HEK293 (cell line): ENCODE measurements around the gene ZNF22.

Experiments
- CTCF ChIA-PET: fragments of 350-600 bp; formaldehyde crosslinking; extraction: SDS; loops from one replicate; lab custom pipeline; 2021; ENCODE audit warnings: antibody characterized with exemption; lab: Yijun Ruan, JAX
- POLR2A ChIA-PET: fragments of 300-600 bp; formaldehyde crosslinking; extraction: SDS; loops from one replicate; lab custom pipeline; 2020; ENCODE audit warnings: antibody characterized with exemption, inconsistent platforms; lab: Yijun Ruan, JAX
- H3K27ac ChIP-seq: fragments of 200-500 bp; sonication (Bioruptor generic); 2 replicates; pipeline ENCODE4 v1.5.1; 2014; ENCODE audit warnings: low read depth, low read length, control low read depth, inconsistent platforms; ENCODE audit errors: extremely low read depth
- H3K36me3 ChIP-seq, 2 experiments: fragments of 200-500 bp in 1 of 2; sonication (Bioruptor generic) in 1 of 2; 1 replicate in 1 of 2; 2 replicates in 1 of 2; pipeline ENCODE4 v1.5.1; 2014 to 2017; ENCODE audit warnings: inconsistent platforms in 2 of 2, low read length in 2 of 2; ENCODE audit not compliant: control insufficient read depth in 2 of 2, insufficient read depth in 1 of 2
- H3K4me1 ChIP-seq: fragments of 200-500 bp; sonication (Bioruptor generic); 2 replicates; pipeline ENCODE4 v1.5.1; 2014; ENCODE audit warnings: mild to moderate bottlenecking, low read length, inconsistent platforms; ENCODE audit not compliant: control insufficient read depth, insufficient read depth
- H3K4me3 ChIP-seq: 2 replicates; pipeline ENCODE4 v1.5.1; 2011; ENCODE audit warnings: low read depth, mild to moderate bottlenecking, control low read depth, low read length, moderate library complexity
- H3K9me3 ChIP-seq: fragments of 200-500 bp; sonication (Bioruptor generic); 2 replicates; pipeline ENCODE4 v1.5.1; 2014; ENCODE audit warnings: low read depth, low read length, inconsistent platforms; ENCODE audit not compliant: control insufficient read depth, insufficient read depth
- BCL11B ChIP-seq: fragments of 450-650 bp; formaldehyde crosslinking; IDR thresholded peaks from 2 replicates; pipeline ENCODE4 v1.5.1; 2016; ENCODE audit warnings: low read depth, missing biosample characterization, missing genetic modification characterization
- GLIS1 ChIP-seq: fragments of 450-650 bp; formaldehyde crosslinking; IDR thresholded peaks from 2 replicates; pipeline ENCODE4 v1.5.1; 2016; ENCODE audit warnings: missing biosample characterization, missing genetic modification characterization
- KLF1 ChIP-seq: fragments of 450-650 bp; formaldehyde crosslinking; IDR thresholded peaks from 2 replicates; pipeline ENCODE4 v1.5.1; 2016; ENCODE audit warnings: missing biosample characterization, missing genetic modification characterization
- PRDM1 ChIP-seq: fragments of 450-650 bp; formaldehyde crosslinking; IDR thresholded peaks from 2 replicates; pipeline ENCODE4; 2016; ENCODE audit warnings: missing biosample characterization, missing genetic modification characterization
- SP7 ChIP-seq: fragments of 450-650 bp; formaldehyde crosslinking; IDR thresholded peaks from 2 replicates; pipeline ENCODE4 v1.5.1; 2016; ENCODE audit warnings: missing biosample characterization, missing genetic modification characterization
- ZBTB1 ChIP-seq: fragments of 450-650 bp; formaldehyde crosslinking; IDR thresholded peaks from 2 replicates; pipeline ENCODE4 v1.5.1; 2016; ENCODE audit warnings: missing biosample characterization, missing genetic modification characterization
- ZBTB8A ChIP-seq: fragments of 450-650 bp; formaldehyde crosslinking; IDR thresholded peaks from 2 replicates; pipeline ENCODE4 v1.5.1; 2016; ENCODE audit warnings: missing biosample characterization, missing genetic modification characterization
- ZFP37 ChIP-seq: fragments of 450-650 bp; formaldehyde crosslinking; IDR thresholded peaks from 2 replicates; pipeline ENCODE4 v1.5.1; 2016; ENCODE audit warnings: missing biosample characterization, missing genetic modification characterization
- ZNF121 ChIP-seq: fragments of 450-650 bp; formaldehyde crosslinking; IDR thresholded peaks from 2 replicates; pipeline ENCODE4 v1.5.1; 2016; ENCODE audit warnings: missing biosample characterization, missing genetic modification characterization
- ZNF16 ChIP-seq: fragments of 450-650 bp; formaldehyde crosslinking; IDR thresholded peaks from 2 replicates; pipeline ENCODE4 v1.5.1; 2016; ENCODE audit warnings: low read depth, missing biosample characterization, missing genetic modification characterization
- ZNF174 ChIP-seq: fragments of 450-650 bp; formaldehyde crosslinking; IDR thresholded peaks from 2 replicates; pipeline ENCODE4 v1.5.0; 2017; ENCODE audit warnings: missing biosample characterization, mild to moderate bottlenecking, missing genetic modification characterization
- ZNF184 ChIP-seq: fragments of 450-650 bp; IDR thresholded peaks from 2 replicates; pipeline ENCODE4 v1.5.1; 2018; ENCODE audit warnings: missing biosample characterization, mild to moderate bottlenecking, missing genetic modification characterization
- ZNF2 ChIP-seq: fragments of 450-650 bp; formaldehyde crosslinking; IDR thresholded peaks from 2 replicates; pipeline ENCODE4 v1.5.1; 2016; ENCODE audit warnings: missing biosample characterization, missing genetic modification characterization
- ZNF239 ChIP-seq: fragments of 450-650 bp; formaldehyde crosslinking; IDR thresholded peaks from 2 replicates; pipeline ENCODE4 v1.5.1; 2016; ENCODE audit warnings: missing biosample characterization, missing genetic modification characterization
- ZNF341 ChIP-seq: fragments of 450-650 bp; formaldehyde crosslinking; IDR thresholded peaks from 2 replicates; pipeline ENCODE4; 2016; ENCODE audit warnings: low read depth, missing biosample characterization, missing genetic modification characterization
- ZNF404 ChIP-seq: fragments of 450-650 bp; formaldehyde crosslinking; IDR thresholded peaks from 2 replicates; pipeline ENCODE4 v1.5.1; 2017; ENCODE audit warnings: missing biosample characterization, missing genetic modification characterization
- ZNF473 ChIP-seq: fragments of 450-650 bp; formaldehyde crosslinking; IDR thresholded peaks from 2 replicates; pipeline ENCODE4 v1.5.1; 2017; ENCODE audit warnings: missing biosample characterization, missing genetic modification characterization
- ZNF48 ChIP-seq: fragments of 450-650 bp; formaldehyde crosslinking; IDR thresholded peaks from 2 replicates; pipeline ENCODE4 v1.5.1; 2016; ENCODE audit warnings: missing biosample characterization, missing genetic modification characterization
- ZNF549 ChIP-seq: fragments of 450-650 bp; IDR thresholded peaks from 2 replicates; pipeline ENCODE4 v1.5.1; 2018; ENCODE audit warnings: missing biosample characterization, missing genetic modification characterization, mild to moderate bottlenecking, inconsistent platforms, moderate library complexity
- ZNF561 ChIP-seq: fragments of 450-650 bp; IDR thresholded peaks from 2 replicates; pipeline ENCODE4 v1.5.1; 2018; ENCODE audit warnings: missing biosample characterization, missing genetic modification characterization, borderline replicate concordance
- ZNF658 ChIP-seq: fragments of 450-650 bp; formaldehyde crosslinking; IDR thresholded peaks from 2 replicates; pipeline ENCODE4; 2016; ENCODE audit warnings: missing biosample characterization, missing genetic modification characterization
- ZNF747 ChIP-seq: fragments of 450-650 bp; formaldehyde crosslinking; IDR thresholded peaks from 2 replicates; pipeline ENCODE4 v1.5.1; 2016; ENCODE audit warnings: missing biosample characterization, missing genetic modification characterization
- TF ChIP-seq, protein P1 (sequence below): fragments of 450-650 bp; formaldehyde crosslinking; IDR thresholded peaks from 2 replicates; pipeline ENCODE4 v1.5.1; 2017; ENCODE audit warnings: missing biosample characterization, mild to moderate bottlenecking, missing genetic modification characterization, moderate library complexity
- TF ChIP-seq, protein P2 (sequence below): fragments of 450-650 bp; formaldehyde crosslinking; IDR thresholded peaks from 2 replicates; pipeline ENCODE4 v1.5.1; 2016; ENCODE audit warnings: missing biosample characterization, missing genetic modification characterization
- TF ChIP-seq, protein P3 (sequence below): fragments of 450-650 bp; formaldehyde crosslinking; IDR thresholded peaks from 2 replicates; pipeline ENCODE4 v1.5.1; 2017; ENCODE audit warnings: missing biosample characterization, missing genetic modification characterization
- TF ChIP-seq, protein P4 (sequence below): fragments of 450-650 bp; formaldehyde crosslinking; IDR thresholded peaks from 2 replicates; pipeline ENCODE4 v1.5.1; 2016; ENCODE audit warnings: missing biosample characterization, missing genetic modification characterization
- TF ChIP-seq, protein P5 (sequence below): fragments of 450-650 bp; formaldehyde crosslinking; IDR thresholded peaks from 2 replicates; pipeline ENCODE4 v1.5.1; 2017; ENCODE audit warnings: missing biosample characterization, missing genetic modification characterization
- TF ChIP-seq, protein P6 (sequence below): fragments of 450-650 bp; formaldehyde crosslinking; IDR thresholded peaks from 2 replicates; pipeline ENCODE4 v1.5.1; 2016; ENCODE audit warnings: missing biosample characterization, missing genetic modification characterization

Gene ZNF22

DNA sequence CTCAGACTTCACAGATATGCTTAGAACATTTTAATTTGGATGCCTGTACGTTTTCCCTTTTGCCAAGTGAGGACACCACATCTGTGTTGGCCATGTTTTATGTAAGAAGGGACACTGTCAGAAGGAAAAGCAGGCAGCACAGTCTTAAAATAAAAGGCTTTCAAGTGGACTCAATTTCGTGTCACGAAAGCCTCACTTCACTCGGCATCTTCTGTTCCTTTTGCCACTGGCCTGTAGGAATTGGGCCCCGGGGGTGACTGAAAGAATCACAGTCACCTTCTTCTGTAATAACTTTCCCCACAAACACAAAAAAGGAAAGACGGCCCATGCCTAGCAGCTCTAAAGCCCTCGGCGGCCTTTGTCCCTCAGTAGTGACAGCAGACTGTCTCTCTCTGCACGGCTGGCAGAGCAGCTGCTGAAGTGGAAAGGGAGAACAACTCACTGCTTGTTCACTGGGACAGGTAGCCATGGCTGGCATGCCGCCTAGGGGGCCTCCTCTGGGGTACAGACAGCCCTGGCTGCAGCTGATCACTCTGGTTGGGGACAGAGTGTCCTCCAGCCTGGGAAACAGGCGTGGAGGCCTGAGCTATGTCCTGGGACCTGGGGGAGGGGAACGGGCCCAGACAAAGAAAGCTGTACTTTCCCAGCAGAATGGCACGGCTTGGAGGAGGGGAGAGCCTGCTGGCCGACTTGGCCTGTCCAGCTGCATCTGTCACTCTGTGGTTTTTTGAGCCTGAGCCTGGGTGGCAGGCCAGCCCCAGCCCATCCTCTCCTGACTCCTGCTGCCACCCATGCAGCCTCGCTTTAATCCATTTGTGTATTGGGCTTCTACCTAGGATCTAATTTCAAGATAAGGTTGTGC lies 36.7 kb upstream of the ZNF22 start:
- no peaks in the 10 kb centered on the region for H3K36me3 ChIP-seq
- no peaks in the 10 kb centered on the region for H3K9me3 ChIP-seq
- H3K4me3 ChIP-seq: no peak overlapping the region
- H3K27ac ChIP-seq: no peak overlapping the region; the same call in 1 of the 2 replicates
- ChIA-PET CTCF (interaction anchor here (0.8 to 1.6 kb wide), 7 partner anchors 10 to 44 kb away, joined by 3 to 6 read pairs (median 4); no protein-coding TSS in a partner anchor), POLR2A (interaction anchor here (0.7 to 3.8 kb wide), 3 partner anchors 11 to 15 kb away, joined by 3 to 12 read pairs (median 4); partner anchors contain the start of gene DEPP1)
- peaks cover 8% of the 10 kb centered on the region; the same call in 1 of the 2 replicates for H3K4me1 ChIP-seq
- TF ChIP-seq ZNF48 (no peak), KLF1 (tag by site-specific recombination) (peak; percentile 36; the same call in 1 of the 2 replicates), ZNF747 (tag by site-specific recombination) (no peak), ZNF184 (tag by site-specific recombination) (no peak), SP7 (tag by site-specific recombination) (no peak), ZNF16 (tag by site-specific recombination) (no peak), BCL11B (tag by site-specific recombination) (no peak), ZNF549 (no peak), ZNF561 (tag by site-specific recombination) (no peak), ZNF121 (tag by site-specific recombination) (no peak), ZNF174 (tag by site-specific recombination) (no peak), ZBTB1 (no peak), ZNF404 (no peak), PRDM1 (0 out of 2 replicates have a peak, but pooled peaks have one; percentile 17), GLIS1 (tag by site-specific recombination) (peak; percentile 83), ZNF341 (tag by site-specific recombination) (no peak), ZNF473 (tag by site-specific recombination) (no peak), ZFP37 (tag by site-specific recombination) (no peak), ZNF2 (tag by site-specific recombination) (no peak), ZNF239 (tag by site-specific recombination) (no peak), ZBTB8A (no peak), ZNF658 (tag by site-specific recombination) (no peak)
- TF ChIP-seq, protein P1, sequence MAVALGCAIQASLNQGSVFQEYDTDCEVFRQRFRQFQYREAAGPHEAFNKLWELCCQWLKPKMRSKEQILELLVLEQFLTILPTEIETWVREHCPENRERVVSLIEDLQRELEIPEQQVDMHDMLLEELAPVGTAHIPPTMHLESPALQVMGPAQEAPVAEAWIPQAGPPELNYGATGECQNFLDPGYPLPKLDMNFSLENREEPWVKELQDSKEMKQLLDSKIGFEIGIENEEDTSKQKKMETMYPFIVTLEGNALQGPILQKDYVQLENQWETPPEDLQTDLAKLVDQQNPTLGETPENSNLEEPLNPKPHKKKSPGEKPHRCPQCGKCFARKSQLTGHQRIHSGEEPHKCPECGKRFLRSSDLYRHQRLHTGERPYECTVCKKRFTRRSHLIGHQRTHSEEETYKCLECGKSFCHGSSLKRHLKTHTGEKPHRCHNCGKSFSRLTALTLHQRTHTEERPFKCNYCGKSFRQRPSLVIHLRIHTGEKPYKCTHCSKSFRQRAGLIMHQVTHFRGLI: peak; percentile 30; the same call in 1 of the 2 replicates
- TF ChIP-seq, protein P2, sequence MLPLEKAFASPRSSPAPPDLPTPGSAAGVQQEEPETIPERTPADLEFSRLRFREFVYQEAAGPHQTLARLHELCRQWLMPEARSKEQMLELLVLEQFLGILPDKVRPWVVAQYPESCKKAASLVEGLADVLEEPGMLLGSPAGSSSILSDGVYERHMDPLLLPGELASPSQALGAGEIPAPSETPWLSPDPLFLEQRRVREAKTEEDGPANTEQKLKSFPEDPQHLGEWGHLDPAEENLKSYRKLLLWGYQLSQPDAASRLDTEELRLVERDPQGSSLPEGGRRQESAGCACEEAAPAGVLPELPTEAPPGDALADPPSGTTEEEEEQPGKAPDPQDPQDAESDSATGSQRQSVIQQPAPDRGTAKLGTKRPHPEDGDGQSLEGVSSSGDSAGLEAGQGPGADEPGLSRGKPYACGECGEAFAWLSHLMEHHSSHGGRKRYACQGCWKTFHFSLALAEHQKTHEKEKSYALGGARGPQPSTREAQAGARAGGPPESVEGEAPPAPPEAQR: no peak
- TF ChIP-seq, protein P3, sequence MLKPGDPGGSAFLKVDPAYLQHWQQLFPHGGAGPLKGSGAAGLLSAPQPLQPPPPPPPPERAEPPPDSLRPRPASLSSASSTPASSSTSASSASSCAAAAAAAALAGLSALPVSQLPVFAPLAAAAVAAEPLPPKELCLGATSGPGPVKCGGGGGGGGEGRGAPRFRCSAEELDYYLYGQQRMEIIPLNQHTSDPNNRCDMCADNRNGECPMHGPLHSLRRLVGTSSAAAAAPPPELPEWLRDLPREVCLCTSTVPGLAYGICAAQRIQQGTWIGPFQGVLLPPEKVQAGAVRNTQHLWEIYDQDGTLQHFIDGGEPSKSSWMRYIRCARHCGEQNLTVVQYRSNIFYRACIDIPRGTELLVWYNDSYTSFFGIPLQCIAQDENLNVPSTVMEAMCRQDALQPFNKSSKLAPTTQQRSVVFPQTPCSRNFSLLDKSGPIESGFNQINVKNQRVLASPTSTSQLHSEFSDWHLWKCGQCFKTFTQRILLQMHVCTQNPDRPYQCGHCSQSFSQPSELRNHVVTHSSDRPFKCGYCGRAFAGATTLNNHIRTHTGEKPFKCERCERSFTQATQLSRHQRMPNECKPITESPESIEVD (tag by site-specific recombination): no peak
- TF ChIP-seq, protein P4, sequence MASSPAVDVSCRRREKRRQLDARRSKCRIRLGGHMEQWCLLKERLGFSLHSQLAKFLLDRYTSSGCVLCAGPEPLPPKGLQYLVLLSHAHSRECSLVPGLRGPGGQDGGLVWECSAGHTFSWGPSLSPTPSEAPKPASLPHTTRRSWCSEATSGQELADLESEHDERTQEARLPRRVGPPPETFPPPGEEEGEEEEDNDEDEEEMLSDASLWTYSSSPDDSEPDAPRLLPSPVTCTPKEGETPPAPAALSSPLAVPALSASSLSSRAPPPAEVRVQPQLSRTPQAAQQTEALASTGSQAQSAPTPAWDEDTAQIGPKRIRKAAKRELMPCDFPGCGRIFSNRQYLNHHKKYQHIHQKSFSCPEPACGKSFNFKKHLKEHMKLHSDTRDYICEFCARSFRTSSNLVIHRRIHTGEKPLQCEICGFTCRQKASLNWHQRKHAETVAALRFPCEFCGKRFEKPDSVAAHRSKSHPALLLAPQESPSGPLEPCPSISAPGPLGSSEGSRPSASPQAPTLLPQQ (tag by site-specific recombination): no peak
- TF ChIP-seq, protein P5, sequence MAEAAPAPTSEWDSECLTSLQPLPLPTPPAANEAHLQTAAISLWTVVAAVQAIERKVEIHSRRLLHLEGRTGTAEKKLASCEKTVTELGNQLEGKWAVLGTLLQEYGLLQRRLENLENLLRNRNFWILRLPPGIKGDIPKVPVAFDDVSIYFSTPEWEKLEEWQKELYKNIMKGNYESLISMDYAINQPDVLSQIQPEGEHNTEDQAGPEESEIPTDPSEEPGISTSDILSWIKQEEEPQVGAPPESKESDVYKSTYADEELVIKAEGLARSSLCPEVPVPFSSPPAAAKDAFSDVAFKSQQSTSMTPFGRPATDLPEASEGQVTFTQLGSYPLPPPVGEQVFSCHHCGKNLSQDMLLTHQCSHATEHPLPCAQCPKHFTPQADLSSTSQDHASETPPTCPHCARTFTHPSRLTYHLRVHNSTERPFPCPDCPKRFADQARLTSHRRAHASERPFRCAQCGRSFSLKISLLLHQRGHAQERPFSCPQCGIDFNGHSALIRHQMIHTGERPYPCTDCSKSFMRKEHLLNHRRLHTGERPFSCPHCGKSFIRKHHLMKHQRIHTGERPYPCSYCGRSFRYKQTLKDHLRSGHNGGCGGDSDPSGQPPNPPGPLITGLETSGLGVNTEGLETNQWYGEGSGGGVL (tag by site-specific recombination): no peak
- TF ChIP-seq, protein P6, sequence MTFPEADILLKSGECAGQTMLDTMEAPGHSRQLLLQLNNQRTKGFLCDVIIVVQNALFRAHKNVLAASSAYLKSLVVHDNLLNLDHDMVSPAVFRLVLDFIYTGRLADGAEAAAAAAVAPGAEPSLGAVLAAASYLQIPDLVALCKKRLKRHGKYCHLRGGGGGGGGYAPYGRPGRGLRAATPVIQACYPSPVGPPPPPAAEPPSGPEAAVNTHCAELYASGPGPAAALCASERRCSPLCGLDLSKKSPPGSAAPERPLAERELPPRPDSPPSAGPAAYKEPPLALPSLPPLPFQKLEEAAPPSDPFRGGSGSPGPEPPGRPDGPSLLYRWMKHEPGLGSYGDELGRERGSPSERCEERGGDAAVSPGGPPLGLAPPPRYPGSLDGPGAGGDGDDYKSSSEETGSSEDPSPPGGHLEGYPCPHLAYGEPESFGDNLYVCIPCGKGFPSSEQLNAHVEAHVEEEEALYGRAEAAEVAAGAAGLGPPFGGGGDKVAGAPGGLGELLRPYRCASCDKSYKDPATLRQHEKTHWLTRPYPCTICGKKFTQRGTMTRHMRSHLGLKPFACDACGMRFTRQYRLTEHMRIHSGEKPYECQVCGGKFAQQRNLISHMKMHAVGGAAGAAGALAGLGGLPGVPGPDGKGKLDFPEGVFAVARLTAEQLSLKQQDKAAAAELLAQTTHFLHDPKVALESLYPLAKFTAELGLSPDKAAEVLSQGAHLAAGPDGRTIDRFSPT (tag by site-specific recombination): no peak
